Measurements from ENCODE around the gene C1RL. TPM values are rescaled to one million over a fixed set of nuclear protein-coding genes. Genes with fewer than 3 reads are reported as not detected.

Gene C1RL
- total and polyA plus RNA-seq, 9 donors: 48.4 to 160 (median 98.9) TPM

- no peak for TF ChIP-seq EP300 (IDR thresholded peaks at IDR 0.05)
- TF ChIP-seq CTCF (IDR thresholded peaks at IDR 0.05): no peak
- no peak for TF ChIP-seq POLR2A (IDR thresholded peaks at IDR 0.05)
- Histone ChIP-seq H3K4me3 (no peak overlapping the region), H3K27ac (no peak overlapping the region), H3K27me3 (no peaks in the 10 kb centered on the region), H3K9me3 (no peaks in the 10 kb centered on the region), H3K36me3 (no peaks in the 10 kb centered on the region), H3K4me1 (ENCODE audit: insufficient read depth) (peaks cover 2% of the 10 kb centered on the region)
- intact Hi-C loops (cut with DNase I): no loop called here
- DNase-seq: peak in 1 of 5 donors; percentile 30
- 85 to 94% (median 88%) methylated on average over 9 of the region's 9 CpGs for WGBS, 3 donors
Observed at GRCh38 chr12:7116916-7117315, 7.9 kb upstream of the C1RL start.

DNA sequence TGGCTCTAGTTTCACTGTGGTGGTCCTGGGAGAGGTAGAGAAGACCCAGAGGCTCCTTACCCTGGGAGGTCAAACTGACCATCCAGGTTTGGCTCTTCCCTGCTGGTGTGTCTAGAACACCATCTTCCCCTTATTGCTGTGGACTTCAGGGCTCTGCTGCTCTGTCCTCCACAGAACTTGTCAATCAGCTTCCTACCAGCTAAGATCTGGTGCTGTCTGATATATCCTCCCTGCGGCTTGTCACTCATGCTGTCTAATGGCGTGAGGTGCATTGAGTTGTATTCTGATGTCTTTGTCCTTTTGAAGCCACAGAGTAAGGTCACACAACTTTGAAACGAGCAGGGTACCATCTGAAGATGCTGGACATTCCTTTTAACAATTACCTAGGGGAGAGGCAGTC lies 7.2 kb upstream of the C1RL start:
- no peak overlapping the region for H3K27ac ChIP-seq
- H3K27me3 ChIP-seq: no peaks in the 10 kb centered on the region
- H3K9me3 ChIP-seq: no peaks in the 10 kb centered on the region
- peak in 2 of 5 donors; percentile 1 to 5 for DNase-seq
- TF ChIP-seq POLR2A (IDR thresholded peaks at IDR 0.05) (no peak), CTCF (IDR thresholded peaks at IDR 0.05) (no peak), EP300 (IDR thresholded peaks at IDR 0.05) (no peak)
- 89 to 94% (median 91%) methylated on average over 3 of the region's 3 CpGs for WGBS, 3 donors
- H3K36me3 ChIP-seq: no peaks in the 10 kb centered on the region
- H3K4me3 ChIP-seq: no peak overlapping the region
- intact Hi-C loops (cut with DNase I): no loop called here
- no peaks in the 10 kb centered on the region for H3K4me1 ChIP-seq (ENCODE audit: insufficient read depth)

DNA sequence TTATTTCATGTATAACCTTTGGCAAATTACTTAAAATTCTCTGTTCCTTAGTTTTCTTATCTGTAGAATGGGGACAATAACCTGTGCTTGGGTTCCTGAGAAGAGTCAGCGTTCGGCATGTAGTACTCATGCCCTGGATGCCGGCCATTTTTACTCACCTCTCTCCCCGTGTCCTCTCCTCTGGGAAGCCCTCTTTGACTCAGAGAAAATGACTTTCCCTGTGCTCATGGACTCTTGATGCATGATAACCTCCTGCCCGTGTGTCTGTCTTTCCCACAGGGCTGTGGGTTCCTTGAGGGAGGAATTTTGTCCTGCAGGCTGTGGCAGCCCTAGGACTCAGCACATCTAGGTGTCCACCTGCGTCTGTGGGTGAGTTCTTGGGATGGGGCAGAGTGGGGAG lies 5.8 kb upstream of the C1RL start:
- TF ChIP-seq CTCF (IDR thresholded peaks at IDR 0.05) (no peak), POLR2A (IDR thresholded peaks at IDR 0.05) (no peak)
- Histone ChIP-seq H3K27me3 (no peaks in the 10 kb centered on the region), H3K9me3 (no peaks in the 10 kb centered on the region), H3K27ac (no peak overlapping the region), H3K4me3 (no peak overlapping the region), H3K4me1 (ENCODE audit: insufficient read depth) (no peaks in the 10 kb centered on the region), H3K36me3 (no peaks in the 10 kb centered on the region)
- WGBS, 3 donors: 84 to 87% (median 86%) methylated on average over 6 of the region's 6 CpGs
- intact Hi-C loops (cut with DNase I): loop anchor here (5.0 kb wide), 3 partner anchors 98 to 193 kb away; partner anchors contain the start of gene LPCAT3 (in 1 of the 4)
- peak in 1 of 5 donors; percentile 8 for DNase-seq

DNA sequence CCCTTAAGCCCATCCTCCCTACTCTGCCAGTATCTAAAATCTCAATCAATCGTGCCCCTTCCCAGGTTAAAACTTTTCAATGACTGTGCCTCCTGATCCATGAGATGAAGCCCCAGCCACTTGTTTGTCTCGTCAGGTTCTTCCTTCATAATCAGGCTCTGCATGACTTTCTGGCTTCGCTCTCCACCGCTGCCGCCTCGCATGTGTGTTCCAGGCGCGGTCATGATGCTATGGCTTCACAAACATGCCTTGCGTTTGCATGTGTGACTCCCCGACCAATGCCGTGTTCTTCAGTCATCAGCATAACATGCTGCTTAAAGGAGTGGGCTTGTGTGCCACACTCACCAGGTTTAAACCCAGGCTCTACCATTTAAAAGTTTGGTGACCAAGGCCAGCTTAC lies 5.0 kb upstream of the C1RL start:
- Histone ChIP-seq H3K9me3 (no peaks in the 10 kb centered on the region), H3K4me3 (no peak overlapping the region), H3K4me1 (ENCODE audit: insufficient read depth) (peaks cover 2% of the 10 kb centered on the region), H3K27me3 (no peaks in the 10 kb centered on the region), H3K36me3 (no peaks in the 10 kb centered on the region), H3K27ac (peak overlapping the region in 1 of 2 donors; percentile 59)
- TF ChIP-seq EP300 (IDR thresholded peaks at IDR 0.05): no peak
- TF ChIP-seq POLR2A (IDR thresholded peaks at IDR 0.05): no peak
- TF ChIP-seq CTCF (IDR thresholded peaks at IDR 0.05): no peak
- intact Hi-C loops (cut with DNase I): loop anchor here (5.0 kb wide), 3 partner anchors 97 to 192 kb away; partner anchors contain the start of gene LPCAT3 (in 1 of the 4)
- no peak for DNase-seq
- WGBS, 3 donors: 82 to 87% (median 83%) methylated on average over 11 of the region's 11 CpGs

Measured in ovary (tissue), 9 donors.